Measurements from ENCODE around the gene FAR2.
"Not testable (repeated sequence)": the region's sequence is repeated elsewhere in the genome, so short reads cannot be mapped to it uniquely, and the experiment has no call there.

The FAR2 gene

DNA sequence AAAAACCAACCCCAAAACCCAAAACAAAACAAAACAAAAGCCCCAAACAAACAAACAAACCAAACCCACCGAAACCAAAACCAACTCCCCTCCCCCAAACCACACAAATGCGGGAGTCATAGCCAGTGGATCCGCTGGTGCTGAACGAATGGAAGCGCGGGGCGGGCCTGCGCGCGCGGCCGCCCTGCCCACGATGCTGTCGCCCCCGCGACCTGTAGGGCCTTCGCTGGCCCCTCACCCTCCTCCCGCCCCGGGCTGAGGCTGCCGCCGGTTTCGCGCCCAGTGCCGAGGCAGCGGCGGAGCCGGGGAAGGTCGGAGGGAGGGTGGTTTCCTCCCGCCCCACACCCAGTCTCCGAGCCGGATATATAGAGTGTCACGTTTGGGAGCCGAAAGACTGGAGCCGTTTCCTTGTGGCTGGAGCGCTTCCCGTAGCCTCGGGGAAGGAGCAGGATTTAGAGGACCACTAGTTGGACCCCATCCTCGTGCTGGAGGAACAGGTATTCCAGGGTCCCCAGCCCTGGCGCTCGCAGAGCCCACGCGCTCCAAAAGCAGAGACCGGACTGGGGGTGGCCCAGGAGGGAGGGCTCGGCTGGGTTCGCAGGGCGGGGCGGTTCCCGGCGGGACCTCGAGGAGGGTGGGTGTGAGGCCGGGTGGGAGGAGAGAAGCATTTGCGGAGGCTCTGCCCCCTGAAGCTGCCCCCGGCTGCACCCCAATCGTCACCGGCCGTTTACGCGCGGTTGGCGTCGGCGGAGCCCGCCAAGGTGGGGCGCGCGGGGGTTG is at the start of gene FAR2:
FAR2 (plus strand) TSS at position 368 of the 780 bp plus-strand sequence. CDS start 121,172 bp downstream, outside the sequence.
- DNase-seq (ENCODE audit: low spot score) = peak; percentile 41

DNA sequence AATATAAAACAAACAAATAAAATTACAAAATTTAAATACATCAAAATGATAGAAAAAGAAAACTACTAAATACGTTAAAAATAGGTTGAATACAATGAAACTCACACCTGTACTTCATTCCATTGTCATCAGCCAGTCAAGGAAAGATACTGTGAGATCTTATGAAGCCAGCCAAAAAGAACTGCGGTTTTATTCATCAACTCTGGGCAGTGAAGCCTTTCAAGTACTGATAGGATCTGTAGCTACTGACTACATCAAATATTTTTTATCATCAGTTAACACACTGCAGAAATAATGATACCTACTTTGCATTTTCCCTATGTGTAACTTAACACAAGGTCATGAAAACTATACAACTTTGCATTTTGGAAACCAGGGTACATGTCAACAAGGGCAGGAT is 46.3 kb upstream of the FAR2 start:
- no peak for DNase-seq (ENCODE audit: low spot score)

DNA sequence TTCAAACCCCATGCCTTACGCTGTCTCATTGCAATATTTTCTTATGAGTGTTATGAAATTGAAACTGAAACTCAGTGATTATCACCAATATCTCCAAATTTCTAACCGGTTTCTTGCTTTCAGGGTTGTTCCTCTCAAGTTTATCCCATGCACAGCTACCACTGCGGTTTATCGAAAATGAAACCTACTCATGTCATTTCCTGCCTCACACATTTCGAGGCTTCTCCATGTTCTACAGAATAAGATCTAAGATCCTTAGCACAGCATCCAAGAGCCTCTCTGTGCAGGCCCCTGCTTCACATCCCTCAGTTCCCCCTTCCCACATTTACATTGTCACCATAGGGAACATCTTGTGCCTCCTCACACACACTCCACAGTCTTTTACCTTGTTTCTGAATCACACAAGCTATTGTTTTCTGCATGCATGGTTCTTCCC is 45.5 kb upstream of the FAR2 start:
- no peak for DNase-seq (ENCODE audit: low spot score)

DNA sequence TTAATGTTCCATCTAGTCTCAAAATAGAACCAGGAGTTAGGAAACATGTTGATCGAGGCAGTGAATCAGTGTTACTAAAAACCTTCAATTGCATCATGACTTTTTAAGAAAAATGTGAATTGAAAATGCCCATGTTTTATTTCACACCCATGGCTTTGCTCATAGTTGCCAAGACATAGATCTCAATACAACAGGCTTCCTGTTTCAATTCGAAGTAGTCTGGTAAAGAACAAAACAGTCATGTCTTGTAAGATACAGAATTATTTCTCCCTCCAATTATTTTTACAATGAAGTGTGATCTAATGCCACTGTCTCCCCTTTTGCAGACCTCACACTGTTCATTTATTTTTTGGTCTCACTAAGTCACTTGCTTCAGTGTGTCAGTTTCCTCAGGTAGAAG is 44.6 kb upstream of the FAR2 start:
- no peak for DNase-seq (ENCODE audit: low spot score)

GRCh38 chr12:29110506-29111442 is 38.3 kb upstream of the FAR2 start:
- no peak for DNase-seq (ENCODE audit: low spot score)

- no peak for DNase-seq (ENCODE audit: low spot score)
These were observed 36.0 kb upstream of the FAR2 start for GRCh38 chr12:29113101-29113500.

- no peak for DNase-seq (ENCODE audit: low spot score)
These were observed 32.7 kb upstream of the FAR2 start for GRCh38 chr12:29116414-29116813.

GRCh38 chr12:29131539-29131938 is 17.5 kb upstream of the FAR2 start:
- DNase-seq (ENCODE audit: low spot score) = no peak

DNA sequence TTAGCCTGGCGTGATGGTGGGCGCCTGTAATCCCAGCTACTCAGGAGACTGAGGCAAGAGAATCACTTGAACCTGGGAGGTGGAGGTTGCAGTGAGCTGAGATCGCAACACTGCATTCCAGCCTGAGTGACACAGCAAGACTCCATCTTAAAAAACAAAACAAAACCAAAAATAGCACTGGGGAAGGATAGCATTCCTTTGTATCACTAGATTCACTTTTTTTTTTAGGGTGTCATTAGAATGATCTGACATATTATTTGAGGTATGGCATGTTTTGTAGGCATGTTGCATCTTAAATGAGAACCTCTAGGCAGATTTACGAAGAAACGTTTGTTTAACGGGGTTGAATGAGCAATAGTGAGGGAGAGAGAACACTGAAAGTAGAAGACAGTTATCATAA is 16.8 kb upstream of the FAR2 start:
- no peak for DNase-seq (ENCODE audit: low spot score)

- DNase-seq (ENCODE audit: low spot score) = no peak
These were observed 15.9 kb upstream of the FAR2 start for GRCh38 chr12:29133181-29133580.

DNA sequence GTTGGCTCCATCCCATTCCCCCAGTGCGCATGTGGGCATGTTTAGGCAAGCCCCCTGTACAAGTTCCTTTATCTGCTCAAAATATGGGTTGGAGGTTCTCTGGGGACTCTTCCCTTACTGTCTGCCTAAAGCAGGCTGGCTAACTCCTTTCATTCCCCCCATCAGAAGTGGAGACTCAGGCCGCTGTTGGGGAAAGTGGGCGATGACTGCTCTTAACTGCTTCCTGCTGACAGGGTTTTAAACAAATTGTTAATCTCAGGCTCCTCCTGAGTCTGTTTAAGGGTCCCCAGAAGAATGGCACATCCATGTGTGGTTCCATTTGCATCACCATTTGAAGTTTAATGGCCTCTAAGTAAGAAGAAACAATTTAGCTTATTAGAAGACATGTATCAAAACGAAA is 15.4 kb upstream of the FAR2 start:
- DNase-seq (ENCODE audit: low spot score) = no peak

- DNase-seq (ENCODE audit: low spot score) = not testable (repeated sequence)
These were observed 10.8 kb upstream of the FAR2 start for GRCh38 chr12:29138256-29138655.

GRCh38 chr12:29138855-29139254 is 10.2 kb upstream of the FAR2 start:
- not testable (repeated sequence) for DNase-seq (ENCODE audit: low spot score)

DNA sequence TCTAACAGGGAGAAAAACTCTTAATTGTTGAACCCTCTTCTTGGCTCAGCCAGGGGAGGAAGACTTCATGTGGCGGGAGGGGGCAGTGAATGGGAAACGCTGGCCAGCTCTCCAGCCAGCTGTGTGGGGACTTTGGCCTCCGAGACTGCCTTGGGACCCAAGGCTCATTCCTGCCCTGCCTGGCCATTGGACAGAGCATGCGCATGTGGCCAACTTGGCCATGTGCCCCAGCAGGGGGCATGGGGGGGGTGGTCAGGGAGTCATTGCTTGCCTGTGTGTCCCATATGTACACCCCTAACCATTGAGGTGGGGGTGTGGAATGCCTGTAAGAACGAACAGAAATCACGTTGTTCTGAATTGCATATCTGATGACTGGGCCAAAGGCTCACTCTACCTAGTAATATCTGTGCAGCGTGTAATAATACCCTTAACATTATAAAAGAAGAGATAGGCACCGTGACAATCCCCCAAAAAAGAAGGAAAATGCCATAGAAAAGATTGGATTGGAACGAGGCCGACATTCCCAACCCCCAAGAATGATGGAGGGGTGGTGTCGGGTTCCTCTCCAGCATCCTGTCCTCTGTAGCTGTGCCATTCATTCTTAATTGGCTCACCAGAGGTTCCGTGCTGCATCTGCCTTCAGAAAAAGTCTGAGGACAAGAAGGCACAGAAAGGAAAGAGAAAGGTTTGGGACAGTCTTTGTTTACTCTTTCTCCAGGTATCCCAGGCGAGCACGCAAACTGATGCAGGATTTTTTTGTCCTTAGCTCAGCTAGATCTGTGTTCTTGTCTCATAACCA is 3.5 kb upstream of the FAR2 start:
- DNase-seq (ENCODE audit: low spot score) = no peak

DNA sequence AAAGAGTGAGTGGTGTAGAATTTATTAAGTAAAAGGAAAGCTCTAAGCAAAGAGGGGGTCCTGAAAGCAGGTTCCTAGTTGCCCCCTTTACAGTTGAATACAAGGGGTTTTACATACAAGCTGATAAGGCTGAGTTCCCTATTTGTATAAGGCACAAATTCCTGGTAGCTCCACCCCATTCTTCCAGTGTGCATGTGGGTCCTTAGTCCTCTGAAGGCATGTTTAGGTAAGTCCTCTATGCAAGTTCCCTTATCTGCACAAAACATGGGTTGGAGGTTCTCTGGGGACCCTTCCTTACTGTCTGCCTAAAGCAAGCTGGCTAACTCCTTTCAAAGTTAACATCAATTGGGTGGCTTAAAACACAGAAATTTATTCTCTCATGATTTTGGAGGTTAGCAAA is 2.9 kb upstream of the FAR2 start:
- DNase-seq (ENCODE audit: low spot score) = no peak

GRCh38 chr12:29147731-29148595 is 1.1 kb upstream of the FAR2 start:
- DNase-seq (ENCODE audit: low spot score) = no peak

DNA sequence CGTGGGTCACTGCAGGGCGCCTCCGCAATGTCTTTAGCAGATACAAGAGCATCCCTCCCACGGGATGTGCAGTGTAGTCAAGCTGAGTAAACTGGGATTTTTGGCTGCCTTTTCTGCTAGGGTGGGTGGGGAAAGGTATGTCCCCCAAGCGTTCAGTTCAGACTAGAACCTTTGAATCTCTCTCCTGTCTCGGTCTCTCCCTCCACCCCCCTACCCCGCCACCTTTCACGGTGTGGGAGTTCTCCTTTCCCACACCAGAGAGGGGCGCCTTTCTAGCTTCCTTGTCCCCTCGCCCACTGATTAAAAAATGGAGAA is 525 bp upstream of the FAR2 start:
- no peak for DNase-seq (ENCODE audit: low spot score)

DNA sequence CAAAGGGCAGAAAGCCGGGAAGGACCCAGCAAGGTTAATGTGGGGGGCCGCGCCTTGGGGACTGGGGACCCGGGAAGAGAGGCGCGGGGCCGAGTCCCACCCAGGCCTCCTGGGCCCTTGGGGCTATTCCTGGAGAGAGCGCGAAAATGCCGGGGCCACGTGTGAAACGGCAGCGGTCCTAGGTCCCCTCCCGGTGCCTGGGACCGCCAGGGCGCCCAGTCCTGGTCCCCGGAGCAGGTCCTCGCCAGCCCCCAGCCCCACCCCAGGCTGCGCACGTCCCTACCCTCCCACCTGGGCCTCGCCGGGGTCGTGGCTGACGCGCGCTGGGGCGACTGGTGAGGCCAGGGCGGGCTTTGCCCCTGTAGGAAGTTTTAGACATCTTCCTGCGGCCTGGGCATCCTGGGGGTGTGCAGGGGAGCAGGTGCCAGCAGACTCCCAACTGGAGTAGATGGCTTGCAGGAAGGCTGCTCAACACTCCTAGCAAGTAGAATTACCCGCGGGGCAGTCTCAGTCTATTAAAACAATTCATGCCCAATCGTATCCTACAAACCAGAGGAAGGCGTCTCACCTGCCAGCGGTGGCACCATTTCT is 708 bp downstream of the FAR2 start:
- DNase-seq (ENCODE audit: low spot score) = no peak

GRCh38 chr12:29150462-29150861 is 1.4 kb downstream of the FAR2 start:
- no peak for DNase-seq (ENCODE audit: low spot score)

- DNase-seq (ENCODE audit: low spot score) = no peak
These were observed 3.3 kb downstream of the FAR2 start for GRCh38 chr12:29152223-29152868.
